ENCODE results near the gene ARL10.

GRCh38 chr5:176388003-176388443 is 22.7 kb downstream of the ARL10 start:
- TF ChIP-seq EZH2 (IDR thresholded peaks at IDR 0.05; ENCODE audit: borderline replicate concordance, insufficient read depth, low read depth, low read length, poor library complexity, severe bottlenecking) (no peak), CTCF (IDR thresholded peaks at IDR 0.05) (no peak)
